ENCODE data around the gene TRAPPC2L.

Gene TRAPPC2L

DNA sequence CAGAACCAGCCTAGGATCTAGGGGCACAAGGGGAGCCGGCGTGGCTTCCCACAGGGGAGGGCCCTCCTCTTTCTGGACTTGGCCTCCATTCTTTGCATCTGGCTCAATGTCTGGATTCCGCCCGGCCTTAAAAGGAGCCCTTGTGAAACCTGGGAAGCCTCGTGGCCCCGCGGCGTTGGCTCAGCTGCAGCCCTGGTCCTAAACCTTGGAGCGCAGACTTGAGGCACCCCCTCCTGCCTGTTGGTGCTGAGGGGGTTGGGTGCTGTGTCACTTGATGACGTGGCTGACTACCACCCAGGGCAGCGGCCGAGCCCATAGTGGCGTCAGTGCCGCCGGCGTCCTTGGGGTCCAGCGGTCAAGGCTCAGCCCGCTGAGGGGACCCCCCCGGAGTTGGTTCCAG lies 4.4 kb downstream of the TRAPPC2L start:
- DNase-seq: no peak

DNA sequence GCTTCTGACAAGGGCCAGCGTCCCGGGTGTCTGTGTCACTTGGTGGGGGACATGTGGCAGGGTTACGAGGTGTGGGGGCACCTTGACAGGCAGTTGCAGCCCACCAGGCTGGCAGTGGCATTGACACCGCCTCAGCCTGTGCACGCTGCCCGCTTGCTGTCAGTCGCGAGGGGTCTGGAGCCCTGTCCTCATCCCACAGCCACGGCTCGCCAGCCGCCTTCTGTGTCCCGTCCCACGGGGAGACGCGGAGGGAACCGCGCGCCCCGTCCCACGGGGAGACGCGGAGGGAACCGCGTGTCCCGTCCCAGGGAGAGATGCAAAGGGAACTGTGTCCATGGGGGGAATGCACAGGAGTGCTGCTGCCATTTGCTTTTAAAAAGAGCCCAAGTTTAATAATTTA lies 6.0 kb downstream of the TRAPPC2L start:
- no peak for DNase-seq

DNA sequence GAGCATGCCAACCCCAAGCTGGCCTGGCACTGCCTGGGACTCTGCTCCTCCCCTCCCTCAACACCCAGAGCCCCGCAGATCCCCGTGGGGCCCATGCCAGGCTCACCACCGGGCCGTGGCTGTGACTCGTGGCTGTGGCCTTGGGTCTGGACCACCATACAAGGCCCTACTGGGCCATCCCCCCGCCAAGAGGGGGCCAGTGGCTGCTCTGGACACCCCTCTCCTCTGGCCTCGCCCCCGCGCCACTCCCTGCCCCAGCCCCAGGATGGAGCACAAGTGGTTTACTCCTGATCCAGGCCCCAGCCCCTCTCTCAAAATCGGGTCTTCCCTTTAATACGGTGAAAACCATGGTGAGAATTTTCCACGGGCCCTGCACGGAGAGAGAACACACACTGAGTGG lies 6.5 kb downstream of the TRAPPC2L start:
- DNase-seq: no peak

DNA sequence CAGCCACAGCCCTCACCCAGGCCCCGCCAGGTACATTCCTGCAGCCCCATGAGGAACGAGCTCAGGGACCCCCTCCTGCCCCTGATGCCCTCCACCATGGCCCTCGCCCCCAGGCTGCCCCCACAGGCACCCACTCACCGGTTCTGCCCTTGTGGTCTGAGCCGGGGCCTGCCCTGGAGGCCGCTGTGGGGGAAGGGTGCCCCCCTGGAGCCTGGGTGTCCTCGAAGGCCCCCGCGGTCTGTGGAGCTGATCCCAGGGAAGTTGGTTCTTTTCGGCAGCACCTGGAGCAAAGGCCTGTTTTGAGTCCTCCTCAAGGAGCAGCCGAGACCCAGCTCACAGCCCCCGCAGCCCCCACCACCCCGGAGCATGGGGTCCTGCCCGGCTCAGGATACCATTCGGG lies 7.2 kb downstream of the TRAPPC2L start:
- DNase-seq: no peak

DNA sequence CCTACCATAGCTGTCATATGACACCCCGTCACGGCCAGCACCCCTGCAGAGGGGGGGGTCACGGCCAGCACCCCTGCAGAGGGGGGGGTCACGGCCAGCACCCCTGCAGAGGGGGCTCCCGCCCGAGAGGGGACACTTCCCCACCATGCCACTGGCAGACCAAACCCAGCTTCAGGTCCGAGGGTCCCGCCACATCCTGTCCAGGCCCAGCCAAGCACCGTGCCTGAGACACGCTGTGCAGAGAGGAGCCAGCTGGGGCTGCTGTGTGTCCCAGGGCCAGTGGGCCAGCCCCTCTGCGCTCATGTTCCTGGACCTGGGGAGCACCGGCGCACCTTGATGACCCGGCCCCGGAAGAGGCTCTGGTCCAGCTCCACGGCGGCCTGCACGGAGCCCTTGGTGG lies 7.6 kb downstream of the TRAPPC2L start:
- no peak for DNase-seq

DNA sequence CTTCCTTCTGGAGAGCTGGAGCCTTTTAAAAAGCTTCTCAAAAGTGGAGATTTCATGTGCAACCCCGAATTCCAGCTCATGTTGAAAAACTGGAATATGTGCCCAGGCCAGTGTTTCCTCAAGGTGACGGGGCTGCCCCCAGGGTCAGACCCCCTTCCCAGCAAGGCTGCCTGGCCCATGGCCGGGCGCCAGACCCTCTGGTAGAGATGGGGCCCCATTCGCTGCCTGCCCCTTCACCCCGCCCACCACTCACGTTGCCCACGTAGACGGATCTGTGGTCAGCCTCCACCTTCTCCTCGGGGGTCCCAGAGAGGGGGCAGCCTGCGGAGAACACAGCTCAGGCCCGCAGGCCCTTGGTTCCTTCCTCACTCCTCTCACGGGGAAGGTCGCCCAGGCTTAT lies 8.4 kb downstream of the TRAPPC2L start:
- DNase-seq: no peak

DNA sequence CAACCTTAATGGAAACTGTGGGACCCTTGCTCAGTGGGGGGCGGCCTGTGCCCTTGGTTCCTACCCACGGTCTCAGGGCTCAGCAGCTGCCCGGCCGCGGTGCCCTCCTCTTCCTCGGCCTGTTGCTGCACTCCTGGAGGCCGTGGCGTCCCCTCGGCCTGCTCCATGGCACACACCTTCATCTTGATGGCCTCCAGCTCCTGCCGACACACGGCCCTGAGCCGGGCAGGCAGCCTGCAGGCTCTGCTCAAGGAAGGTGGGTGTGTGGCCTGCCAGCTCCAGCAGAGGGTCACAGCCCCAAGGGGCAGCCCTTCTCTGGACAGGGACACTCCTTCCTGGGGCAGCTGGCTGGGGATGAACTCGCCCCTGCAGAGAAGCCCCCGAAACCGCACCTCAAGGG lies 8.8 kb downstream of the TRAPPC2L start:
- DNase-seq: no peak

DNA sequence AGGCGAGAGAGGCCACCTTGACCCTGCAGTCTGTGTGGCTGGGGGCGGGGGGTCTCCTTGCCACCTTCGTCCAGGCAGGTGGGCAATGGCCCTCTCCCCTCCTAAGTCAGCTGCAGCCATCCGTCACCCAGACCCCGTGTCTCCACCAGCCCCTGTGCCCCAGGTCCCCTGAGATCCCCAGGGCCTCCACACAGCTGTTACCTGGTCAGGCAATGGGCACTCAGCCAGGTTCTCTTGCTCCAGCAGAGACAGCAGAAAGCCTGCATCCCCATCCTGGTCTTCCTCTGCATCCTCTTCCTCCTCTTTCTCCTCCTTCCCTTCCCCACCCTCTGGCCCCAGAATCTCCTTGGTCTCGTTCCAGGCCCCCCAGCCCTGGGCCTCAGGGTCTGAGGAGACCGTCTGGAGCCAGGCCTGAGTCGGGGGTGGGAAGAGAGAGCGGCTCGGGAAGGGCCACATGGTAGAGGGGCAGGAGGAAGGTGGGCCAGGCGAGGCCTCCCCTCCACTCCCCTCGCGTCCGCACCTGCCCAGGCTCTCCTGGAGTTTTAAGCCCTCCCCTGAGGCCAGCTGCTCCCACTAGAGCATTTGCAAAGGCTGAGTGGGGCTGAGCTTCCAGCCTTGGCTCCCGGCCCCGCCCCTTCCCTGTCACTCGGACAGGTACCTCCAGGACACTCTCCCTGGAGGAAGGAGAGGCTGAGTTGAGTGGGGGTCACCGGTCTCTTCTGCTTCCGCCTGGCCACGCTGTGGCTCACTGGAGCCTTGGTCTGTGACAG lies 9.4 kb downstream of the TRAPPC2L start, which contains the start of gene PABPN1L:
Gene PABPN1L, minus strand, starts transcription at position 510 of the 770 bp plus-strand sequence. Its CDS starts 54 bp downstream, at position 456.
- DNase-seq: peak in 1 of 2 experiments; percentile 3

DNA sequence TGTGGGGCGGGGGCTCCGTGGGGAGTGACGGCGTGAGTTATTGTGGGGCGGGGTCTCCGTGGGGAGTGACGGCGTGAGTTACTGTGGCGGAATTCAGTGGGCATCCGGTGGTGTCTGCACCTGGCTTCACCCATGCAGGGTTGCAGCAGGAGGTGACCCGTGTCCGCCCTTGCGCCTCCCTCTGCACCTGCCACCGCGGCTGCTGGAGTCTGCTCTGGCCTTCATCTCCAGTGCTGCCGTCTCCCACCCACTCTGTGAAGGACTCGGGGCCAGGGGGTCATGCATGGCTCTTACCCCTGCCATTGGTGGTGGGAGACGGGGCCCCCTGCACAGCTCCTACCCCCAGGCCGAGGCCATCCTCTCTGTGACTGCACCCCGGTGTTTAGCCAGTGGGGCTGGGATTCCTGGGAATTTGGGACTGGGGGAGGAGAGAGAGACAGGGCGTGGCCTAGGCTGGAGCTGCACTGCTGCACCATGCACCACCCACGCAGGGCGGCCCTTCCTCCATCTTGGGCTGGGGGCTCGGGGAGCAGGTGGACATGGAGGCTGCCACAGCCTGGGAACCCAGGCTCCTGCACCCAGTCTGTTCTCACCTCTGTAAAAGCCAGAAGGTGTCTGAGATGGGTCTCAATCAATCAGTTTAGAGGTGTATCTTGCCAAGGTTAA lies 10.8 kb downstream of the TRAPPC2L start:
- DNase-seq: no peak

DNA sequence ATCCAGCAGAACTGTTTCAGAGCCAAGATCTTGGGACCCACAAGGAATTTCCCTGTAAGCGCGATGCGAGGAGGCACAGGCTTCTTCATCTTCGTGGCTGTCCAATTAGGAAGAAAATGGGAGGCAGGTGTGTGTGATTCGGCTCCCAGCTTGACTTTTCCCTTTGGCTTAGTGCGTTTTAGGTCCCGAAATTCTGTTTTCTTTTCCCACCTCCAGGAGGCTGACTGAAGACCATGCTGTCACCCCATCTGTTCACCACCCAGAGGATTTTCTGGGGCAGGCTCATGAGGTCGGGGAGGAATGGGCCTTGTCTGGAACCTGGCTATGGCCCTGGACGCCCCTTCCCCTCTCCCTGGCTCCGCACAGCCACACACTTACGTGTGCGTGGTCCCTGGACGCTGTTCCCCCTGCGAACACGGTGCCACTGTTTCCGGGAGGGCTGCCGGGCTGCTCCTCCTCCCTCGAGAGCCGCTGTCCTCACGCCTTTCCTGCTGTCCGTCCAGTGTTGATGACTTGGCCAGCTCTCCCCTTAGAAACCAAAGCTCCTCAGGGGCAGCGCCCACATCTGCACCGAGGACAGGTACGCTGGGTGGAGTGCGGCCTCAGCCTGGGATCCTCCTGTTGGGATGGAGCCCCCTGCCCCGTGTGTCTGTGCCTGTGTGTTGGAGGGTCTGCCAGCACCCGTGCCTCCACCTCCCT lies 12.2 kb downstream of the TRAPPC2L start:
- no peak for DNase-seq

DNA sequence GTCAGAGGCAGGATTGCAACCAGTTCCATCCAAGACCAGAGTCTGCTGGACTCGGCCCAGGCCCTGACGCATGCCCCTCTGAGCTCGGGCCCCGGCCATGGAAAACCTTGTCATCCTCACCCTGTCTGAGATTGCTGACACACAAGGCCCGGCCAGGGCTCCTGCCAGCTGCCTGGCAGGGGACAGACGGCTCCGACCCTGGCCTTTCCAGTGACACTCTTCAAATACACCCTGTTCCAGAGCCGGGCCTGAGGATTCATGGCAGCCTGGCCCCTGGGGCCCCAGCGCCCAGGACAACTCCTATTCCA lies 12.7 kb downstream of the TRAPPC2L start:
- DNase-seq: no peak

DNA sequence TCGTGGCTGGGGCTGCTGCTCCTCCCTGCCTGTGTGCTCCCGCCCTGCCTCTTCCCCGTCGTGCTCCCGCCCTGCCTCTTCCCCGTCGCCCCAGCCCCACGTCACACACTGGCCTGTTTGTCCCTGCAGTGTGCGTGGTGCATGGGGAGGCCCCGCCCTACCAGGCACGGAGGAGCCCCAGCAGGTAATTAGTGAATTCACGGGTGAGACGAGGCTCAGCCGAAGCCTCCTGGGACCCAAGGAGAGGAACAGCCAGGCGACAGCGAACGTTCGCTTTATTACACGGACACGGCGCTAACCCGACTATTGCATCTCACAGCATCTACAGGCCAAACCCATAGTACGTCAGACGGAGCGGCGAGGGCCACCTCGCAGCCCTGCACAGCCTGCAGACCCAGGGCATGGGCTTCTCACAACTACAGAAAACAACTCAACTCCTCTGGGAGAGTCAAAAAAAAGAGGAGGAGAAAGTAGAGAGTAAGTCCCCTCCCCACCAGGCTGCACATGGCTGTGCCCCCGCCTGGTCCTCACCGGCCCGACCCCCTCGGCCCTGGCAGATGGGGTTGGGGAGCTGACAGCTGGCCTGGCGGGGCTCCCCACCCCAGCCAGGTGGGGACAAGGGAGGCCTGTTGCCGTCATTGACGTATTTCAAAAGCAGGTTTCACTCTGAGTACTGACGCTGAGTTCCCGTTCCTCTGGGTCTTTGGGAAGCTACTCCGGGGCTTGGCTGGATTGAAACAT lies 13.9 kb downstream of the TRAPPC2L start:
- DNase-seq: no peak

DNA sequence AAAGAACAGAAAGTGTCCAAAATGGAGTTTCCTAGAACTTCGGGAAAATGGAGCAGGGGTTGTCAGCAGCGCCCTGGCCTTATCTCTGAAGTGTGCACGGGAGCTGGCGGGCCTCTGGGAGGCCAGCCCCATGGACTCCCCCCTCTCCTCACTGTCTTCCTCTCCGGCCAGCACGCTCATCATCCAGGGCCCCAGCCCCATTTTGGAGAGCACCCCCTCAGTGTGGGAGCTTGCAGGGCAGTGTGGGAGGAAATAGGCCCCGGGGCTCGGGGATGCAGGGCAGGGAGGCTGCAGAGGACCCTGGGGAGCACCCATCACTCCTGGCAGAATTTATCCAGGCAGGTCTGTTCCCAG lies 14.4 kb downstream of the TRAPPC2L start:
- no peak for DNase-seq

DNA sequence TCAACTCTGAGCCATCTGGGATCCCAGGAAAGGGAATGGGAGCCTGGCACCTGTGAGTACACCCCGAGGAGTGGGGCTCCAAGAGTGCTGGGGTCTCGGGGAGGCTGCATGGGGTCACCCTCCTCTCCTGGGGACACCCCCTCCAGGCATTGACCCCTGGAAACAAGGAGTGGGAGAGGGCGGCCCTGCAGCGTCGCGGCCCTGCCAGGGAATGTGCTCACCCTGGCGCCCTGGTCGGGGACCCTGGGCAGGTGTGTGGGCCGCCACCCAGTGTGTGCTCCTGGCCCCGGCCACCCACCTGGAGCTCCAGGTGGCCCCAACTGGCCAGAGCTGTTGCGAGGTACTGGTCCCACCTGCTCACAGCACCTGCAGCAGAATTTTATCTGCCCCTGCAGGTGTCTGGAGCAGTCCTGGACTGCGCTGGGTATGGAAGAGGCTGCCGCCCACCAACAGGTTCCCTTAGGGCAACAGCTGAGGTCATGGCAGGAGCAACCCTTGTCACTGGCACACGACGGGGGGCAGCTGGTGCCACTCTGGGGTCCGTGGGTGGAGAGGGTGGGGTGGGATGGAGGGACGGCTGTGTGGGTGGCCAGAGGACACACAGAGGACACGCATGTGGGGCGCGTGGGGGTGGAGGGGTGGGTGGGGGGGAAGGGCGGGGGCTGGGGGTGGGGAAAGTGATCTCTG lies 14.9 kb downstream of the TRAPPC2L start:
- DNase-seq: no peak

DNA sequence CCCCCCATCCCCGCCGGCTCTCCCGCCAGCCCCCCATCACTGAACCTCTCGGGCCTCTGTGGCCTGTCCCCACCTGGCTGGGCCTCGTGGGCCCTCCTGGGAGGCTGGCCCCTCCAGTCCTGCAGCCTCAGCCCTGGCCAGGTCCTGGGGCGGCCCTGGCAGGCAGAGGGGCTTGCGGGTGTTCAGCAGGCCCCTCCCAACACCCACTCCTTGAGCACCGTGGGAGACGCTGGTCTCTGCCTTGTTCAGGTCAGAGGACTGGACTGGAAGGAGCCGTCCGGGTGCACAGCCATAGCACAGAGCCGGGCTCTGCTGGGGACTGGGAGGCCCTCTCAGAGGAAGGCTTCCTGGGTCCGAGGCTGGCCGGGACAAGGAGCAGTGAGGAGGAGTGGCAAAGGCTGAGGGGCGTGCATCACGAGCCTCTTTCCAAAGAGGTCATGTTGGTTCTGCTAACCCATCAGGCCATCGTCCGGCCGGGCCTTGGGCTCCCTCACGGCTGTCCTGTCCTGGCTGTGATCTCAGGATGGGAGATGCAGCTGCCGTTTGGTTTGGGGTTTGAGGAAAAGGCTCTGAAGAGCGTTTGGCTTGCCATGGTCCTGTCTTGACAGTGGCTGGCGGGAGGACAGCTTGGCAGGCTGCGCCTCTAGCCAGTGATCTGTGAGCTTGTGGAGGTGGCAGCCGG lies 15.9 kb downstream of the TRAPPC2L start:
- no peak for DNase-seq

DNA sequence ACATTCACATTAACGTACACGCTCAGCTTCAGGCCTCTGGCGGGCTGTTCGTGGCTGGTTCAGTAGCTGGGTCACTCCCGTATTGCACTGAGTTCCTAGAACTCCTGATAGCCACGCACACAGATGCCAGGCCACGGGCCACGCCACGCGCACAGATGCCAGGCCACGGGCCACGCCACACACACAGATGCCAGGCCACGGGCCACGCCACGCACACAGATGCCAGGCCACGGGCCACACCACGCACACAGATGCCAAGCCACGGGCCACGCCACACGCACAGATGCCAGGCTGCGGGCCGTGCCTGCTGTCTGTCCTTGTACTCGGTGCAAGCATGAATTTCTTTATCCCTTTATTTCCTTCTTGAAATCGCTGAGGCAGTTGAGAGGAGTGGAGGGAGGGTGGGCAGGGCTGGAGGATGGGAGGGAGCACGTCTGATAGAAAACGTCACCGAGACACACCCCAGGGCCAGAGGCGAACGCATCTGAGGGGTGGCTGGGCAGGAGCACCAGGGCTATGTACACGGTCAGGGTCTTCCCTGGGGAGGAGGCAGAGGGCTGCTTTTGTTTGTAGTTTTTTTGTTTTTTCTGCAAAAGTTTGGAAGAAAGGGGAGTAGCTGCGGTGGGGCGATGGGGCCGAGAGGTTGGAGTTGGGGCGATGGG lies 18.1 kb downstream of the TRAPPC2L start:
- no peak for DNase-seq

DNA sequence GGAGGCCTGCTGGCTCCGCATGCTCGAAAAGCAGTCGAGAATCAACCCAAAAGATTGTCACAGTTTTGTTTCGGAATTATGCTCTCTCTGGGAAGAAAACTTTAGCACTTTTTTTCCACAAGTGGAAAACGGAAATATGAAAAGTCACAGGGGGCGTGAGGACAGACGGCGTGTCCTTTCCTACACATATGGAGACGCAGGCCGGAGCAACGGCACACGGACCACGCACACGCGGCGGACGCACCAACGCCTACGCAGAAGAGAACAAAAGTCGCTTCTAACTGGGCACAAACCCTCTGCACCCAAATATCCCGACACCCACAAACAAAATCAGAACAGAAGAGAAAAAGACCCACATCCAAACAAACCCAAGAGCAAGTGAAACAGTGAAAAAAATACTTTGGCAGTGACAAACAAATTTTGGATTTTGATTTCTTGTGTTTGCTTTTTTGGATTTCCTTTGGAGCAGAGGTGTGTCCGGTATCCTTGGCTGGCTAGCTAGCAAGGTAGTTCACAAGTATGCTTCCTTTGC lies 18.8 kb downstream of the TRAPPC2L start:
- DNase-seq: no peak

DNA sequence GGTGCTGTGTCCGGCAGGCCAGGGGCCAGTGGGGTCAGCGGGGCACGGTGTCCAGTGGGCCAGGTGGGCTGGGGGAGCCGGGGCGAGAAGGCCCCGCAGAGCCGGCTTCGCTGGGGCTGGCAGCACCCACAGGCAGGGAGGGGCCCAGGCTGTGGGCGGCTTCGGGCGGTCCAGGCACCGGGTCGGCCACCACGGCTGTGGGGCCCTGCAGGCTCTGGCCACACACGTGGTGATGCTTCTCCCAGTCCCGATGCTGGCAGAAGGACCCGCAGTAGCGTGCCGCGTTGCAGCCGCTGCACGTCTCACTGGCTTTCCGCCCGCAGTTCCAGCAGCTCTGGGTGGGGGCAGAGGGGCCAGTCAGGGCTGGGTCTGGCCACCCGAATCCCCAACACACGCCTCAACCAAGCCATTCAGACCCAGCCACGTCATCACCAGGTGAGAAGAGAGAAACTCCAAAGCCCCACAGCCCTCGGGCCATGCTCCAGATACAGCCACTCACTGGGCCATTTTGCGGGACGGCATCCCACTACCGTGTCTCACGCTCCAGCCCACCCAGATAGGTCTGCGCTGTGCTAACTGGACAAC lies 20.1 kb downstream of the TRAPPC2L start:
- no peak for DNase-seq

DNA sequence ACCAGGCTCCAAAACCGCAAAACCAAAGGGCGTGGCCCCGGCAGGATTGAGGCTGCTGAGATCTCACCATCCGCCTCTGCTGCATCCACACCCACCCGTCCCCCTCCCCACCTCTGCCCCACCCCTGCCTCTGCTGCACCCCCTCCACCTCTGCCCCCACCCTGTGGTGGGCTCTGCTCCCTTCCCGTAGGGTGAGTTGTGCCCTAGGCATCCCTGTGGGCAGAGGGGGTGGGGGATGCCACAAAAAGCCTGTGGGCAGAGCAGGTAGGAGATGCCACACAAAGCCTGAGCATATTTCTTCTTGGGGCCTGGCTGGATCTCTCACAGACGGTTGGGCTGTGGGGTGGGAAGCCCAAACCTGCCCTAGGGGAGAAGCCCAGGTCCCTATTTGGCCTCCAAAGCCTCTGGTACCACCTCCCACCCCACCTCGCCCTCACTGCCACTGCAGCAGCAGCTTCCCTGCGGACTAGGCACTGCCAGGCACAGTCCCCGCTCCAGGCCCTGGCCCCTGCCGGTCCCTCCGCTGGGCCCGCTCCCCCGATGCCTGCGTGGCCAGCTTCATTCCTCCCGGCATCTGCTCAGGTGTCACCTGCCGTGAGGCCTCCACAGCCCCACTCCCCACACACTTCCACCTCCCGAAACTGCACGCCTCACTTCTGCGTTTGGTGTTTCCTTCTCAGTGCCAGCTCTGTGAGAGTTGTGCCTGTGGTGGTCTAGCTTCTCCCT lies 20.8 kb downstream of the TRAPPC2L start:
- no peak for DNase-seq

DNA sequence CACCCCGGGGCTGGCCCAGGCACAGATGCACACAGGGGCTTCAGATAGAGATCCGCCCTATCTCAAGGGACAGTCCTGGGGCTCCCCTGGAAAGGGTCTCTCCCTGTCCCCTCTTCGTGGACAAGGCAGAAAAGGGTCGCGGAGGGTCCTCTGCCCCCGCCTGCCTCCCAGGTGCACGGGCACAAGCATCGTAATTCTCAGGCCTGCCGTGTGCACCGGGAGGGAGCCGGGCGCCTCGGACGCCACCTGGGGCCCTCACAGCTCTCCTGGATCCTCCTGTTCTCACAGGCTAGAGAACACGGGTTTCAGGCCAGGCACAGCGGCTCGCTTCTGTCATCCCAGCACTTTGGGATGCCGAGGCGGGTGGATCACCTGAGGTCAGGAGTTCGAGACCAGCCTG lies 21.4 kb downstream of the TRAPPC2L start:
- DNase-seq: no peak
